ENCODE measurements around the gene C9orf85. TPM values are rescaled to one million over a fixed set of nuclear protein-coding genes. Genes with fewer than 3 reads are reported as not detected.
A peak's percentile ranks its signal among the peaks of the same experiment; 100 is the strongest.
"Not testable (repeated sequence)": the region's sequence is repeated elsewhere in the genome, so short reads cannot be mapped to it uniquely, and the experiment has no call there.

The C9orf85 gene
- total and polyA plus RNA-seq, 8 donors = 2.2 to 68.3 (median 8.4) TPM

DNA sequence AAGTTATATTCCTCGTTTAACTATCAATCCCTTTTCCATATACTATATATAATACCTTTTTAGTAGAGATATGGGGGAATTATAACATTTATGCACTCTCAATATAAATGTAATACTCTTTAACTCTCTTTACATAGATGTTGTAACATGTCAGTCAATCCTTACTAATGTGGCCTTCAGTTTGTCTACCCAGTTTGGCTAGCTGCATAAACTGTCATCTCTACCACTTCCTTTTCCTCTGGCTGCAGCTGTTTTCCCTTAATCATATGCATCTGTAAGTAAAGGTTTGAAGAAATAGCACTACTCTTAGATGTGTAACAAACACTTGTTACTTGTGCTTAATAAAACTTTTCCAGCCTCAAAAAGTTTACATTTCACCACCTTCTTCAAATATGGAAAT is 13.9 kb upstream of the C9orf85 start:
- TF ChIP-seq POLR2AphosphoS5 (IDR thresholded peaks at IDR 0.05) (no peak), POLR2A (IDR thresholded peaks at IDR 0.05) (no peak), EP300 (IDR thresholded peaks at IDR 0.05) (no peak)
- TF ChIP-seq, protein P1, sequence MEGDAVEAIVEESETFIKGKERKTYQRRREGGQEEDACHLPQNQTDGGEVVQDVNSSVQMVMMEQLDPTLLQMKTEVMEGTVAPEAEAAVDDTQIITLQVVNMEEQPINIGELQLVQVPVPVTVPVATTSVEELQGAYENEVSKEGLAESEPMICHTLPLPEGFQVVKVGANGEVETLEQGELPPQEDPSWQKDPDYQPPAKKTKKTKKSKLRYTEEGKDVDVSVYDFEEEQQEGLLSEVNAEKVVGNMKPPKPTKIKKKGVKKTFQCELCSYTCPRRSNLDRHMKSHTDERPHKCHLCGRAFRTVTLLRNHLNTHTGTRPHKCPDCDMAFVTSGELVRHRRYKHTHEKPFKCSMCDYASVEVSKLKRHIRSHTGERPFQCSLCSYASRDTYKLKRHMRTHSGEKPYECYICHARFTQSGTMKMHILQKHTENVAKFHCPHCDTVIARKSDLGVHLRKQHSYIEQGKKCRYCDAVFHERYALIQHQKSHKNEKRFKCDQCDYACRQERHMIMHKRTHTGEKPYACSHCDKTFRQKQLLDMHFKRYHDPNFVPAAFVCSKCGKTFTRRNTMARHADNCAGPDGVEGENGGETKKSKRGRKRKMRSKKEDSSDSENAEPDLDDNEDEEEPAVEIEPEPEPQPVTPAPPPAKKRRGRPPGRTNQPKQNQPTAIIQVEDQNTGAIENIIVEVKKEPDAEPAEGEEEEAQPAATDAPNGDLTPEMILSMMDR (IDR thresholded peaks at IDR 0.05) = no peak
- Histone ChIP-seq H3K9me3 (no peaks in the 10 kb centered on the region), H3K27ac (no peak overlapping the region), H3K4me1 (peaks cover 5 to 66% (median 34%) of the 10 kb centered on the region in 4 donors), H3K36me3 (no peaks in the 10 kb centered on the region), H3K4me3 (no peak overlapping the region), H3K27me3 (no peaks in the 10 kb centered on the region)
- peak in 1 of 2 donors; percentile 51 for DNase-seq
- intact Hi-C loops (cut with DNase I; ENCODE audit: low total_unique reads) = no loop called here
- WGBS, 5 donors = 69 to 84% (median 76%) methylated on average over 1 of the region's 1 CpG

DNA sequence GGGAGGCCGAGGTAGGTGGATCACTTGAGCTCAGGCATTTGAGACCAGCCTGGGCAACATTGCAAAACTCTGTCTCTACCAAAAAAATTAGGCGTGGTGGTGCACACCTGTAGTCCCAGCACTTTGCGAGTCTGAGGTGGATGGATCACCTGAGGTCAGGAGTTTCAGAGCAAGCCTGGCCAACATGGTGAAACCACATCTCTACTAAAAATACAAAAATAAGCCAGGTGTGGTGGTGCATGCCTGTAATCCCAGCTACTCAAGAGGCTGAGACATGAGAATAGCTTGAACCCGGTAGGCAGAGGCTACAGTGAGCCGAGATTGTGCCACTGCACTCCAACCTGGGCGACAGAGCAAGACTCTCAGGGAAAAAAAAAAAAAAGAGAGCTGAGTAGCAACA is 12.7 kb upstream of the C9orf85 start:
- H3K9me3 ChIP-seq; H3K27me3 ChIP-seq; intact Hi-C loops (cut with DNase I; ENCODE audit: low total_unique reads); DNase-seq; H3K27ac ChIP-seq; H3K4me3 ChIP-seq; H3K36me3 ChIP-seq: not testable (repeated sequence)
- H3K4me1 ChIP-seq = peaks cover 5 to 77% (median 42%) of the 10 kb centered on the region in 4 donors
- 90 to 96% (median 95%) methylated on average over 6 of the region's 6 CpGs for WGBS, 5 donors

DNA sequence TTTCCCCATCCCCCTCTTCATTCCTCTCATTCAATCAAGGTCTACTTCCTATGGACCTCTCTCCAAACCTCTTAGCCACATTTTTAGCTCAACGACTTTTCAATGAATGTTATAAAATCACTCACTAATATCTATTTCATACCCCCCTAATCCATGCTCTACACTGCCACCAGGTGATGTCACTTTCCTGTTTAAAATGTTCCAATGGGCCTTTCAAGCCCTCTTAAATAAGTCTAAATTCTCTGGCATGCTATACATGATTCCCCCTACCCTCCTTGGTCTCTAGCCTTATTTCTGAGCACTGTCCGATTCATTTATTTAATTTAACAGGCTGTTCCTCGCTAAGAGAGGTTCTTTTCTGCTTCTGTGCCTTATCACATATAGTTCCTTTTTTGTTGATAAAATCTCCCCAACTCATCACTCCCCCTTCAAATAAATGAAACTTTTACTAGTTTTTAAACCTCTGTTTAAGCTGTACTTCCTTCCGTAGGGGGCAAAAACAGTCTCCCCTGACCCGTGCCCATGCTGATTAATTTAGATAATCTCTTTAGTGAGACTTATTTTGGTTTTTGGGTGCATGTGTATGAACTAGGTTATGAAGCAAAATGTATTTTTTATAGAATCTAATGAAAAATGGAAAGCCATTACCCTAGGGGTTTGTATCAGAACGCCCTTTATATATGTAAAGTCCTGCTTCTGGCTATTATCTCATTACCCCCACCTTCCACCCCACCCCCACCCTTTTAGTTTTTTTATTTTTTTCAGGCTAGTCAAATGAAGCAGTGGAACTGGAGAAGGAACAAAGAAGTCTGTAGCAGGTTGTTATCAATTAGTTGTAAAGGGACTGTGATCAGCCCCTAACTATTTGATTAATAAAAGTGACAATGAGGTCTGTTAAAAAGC is 9.5 kb upstream of the C9orf85 start:
- WGBS, 5 donors = 42 to 57% (median 51%) methylated on average over 6 of the region's 6 CpGs
- Histone ChIP-seq H3K4me1 (peaks cover 5 to 68% (median 34%) of the 10 kb centered on the region in 4 donors), H3K4me3 (no peak overlapping the region), H3K27me3 (no peaks in the 10 kb centered on the region), H3K36me3 (peaks cover 0 to 4% (median 2%) of the 10 kb centered on the region in 4 donors), H3K27ac (no peak overlapping the region), H3K9me3 (no peaks in the 10 kb centered on the region)
- no peak for DNase-seq
- TF ChIP-seq, protein P1 (IDR thresholded peaks at IDR 0.05) = no peak
- TF ChIP-seq POLR2AphosphoS5 (IDR thresholded peaks at IDR 0.05) = no peak
- TF ChIP-seq EP300 (IDR thresholded peaks at IDR 0.05) = no peak
- TF ChIP-seq POLR2A (IDR thresholded peaks at IDR 0.05) = no peak
- intact Hi-C loops (cut with DNase I; ENCODE audit: low total_unique reads) = no loop called here

DNA sequence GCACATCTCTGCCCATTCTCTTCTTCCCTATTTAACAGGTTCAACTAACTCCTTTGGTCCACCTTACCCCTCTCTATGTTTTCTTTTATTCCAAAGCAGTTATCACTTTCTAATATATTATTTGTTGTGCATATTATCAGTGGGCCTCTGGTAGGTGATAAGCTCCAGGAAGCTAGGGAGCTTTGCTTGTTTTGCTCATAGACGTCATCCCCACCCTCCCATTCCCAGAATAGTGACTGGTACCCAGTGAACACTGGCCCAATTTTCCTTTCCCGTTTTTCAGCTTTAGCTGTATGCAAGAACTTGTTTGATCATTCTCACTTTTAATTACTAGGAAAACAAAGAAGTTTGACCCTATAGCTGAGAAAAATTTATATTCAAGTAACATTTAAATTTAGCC is 7.4 kb upstream of the C9orf85 start:
- intact Hi-C loops (cut with DNase I; ENCODE audit: low total_unique reads) = no loop called here
- H3K4me3 ChIP-seq = no peak overlapping the region
- 24 to 49% (median 41%) methylated on average over 2 of the region's 2 CpGs for WGBS, 5 donors
- DNase-seq = peak in 1 of 2 donors; percentile 30
- H3K27ac ChIP-seq = peak overlapping the region in 1 of 5 donors; percentile 36
- peaks cover 11 to 71% (median 40%) of the 10 kb centered on the region in 4 donors for H3K4me1 ChIP-seq
- H3K9me3 ChIP-seq = no peaks in the 10 kb centered on the region
- H3K36me3 ChIP-seq = peaks cover 0 to 4% (median 2%) of the 10 kb centered on the region in 4 donors
- no peak for TF ChIP-seq EP300 (IDR thresholded peaks at IDR 0.05)
- TF ChIP-seq, protein P1 (IDR thresholded peaks at IDR 0.05) = no peak
- TF ChIP-seq POLR2AphosphoS5 (IDR thresholded peaks at IDR 0.05) = peak in 1 of 3 donors; percentile 44
- no peak for TF ChIP-seq POLR2A (IDR thresholded peaks at IDR 0.05)
- H3K27me3 ChIP-seq = no peaks in the 10 kb centered on the region

DNA sequence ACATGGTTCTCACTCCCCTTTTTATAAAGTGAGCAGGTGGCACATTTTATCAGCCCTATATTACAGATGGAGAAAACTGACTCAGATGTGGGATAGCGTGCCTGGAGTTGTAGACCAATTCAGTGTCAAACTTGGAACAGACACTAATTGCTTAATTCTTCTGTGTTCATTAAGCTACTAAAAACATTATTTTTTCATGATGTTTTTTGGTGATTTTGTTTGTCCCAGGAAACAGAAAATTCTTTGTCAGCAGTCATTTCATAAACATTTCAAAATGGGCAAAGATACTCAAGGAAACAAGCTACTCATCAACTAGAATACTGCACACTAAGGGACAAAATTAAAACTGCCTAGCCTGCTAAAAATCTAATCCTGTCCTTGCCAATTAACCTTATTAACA is 2.6 kb upstream of the C9orf85 start:
- peaks cover 14 to 71% (median 45%) of the 10 kb centered on the region in 4 donors for H3K4me1 ChIP-seq
- WGBS, 5 donors = 36 to 86% (median 69%) methylated on average over 1 of the region's 1 CpG
- DNase-seq = no peak
- peaks cover 0 to 4% (median 2%) of the 10 kb centered on the region in 4 donors for H3K36me3 ChIP-seq
- TF ChIP-seq EP300 (IDR thresholded peaks at IDR 0.05) (no peak), POLR2AphosphoS5 (IDR thresholded peaks at IDR 0.05) (no peak), POLR2A (IDR thresholded peaks at IDR 0.05) (no peak)
- TF ChIP-seq, protein P1 (IDR thresholded peaks at IDR 0.05) = no peak
- H3K27me3 ChIP-seq = no peaks in the 10 kb centered on the region
- H3K9me3 ChIP-seq = no peaks in the 10 kb centered on the region
- peak overlapping the region in 3 of 4 donors; percentile 77 to 84 (median 83) for H3K4me3 ChIP-seq
- no peak overlapping the region for H3K27ac ChIP-seq
- intact Hi-C loops (cut with DNase I; ENCODE audit: low total_unique reads) = no loop called here

Measured in stomach (tissue), 9 donors.